ENCODE results near the gene NAV3.

DNA sequence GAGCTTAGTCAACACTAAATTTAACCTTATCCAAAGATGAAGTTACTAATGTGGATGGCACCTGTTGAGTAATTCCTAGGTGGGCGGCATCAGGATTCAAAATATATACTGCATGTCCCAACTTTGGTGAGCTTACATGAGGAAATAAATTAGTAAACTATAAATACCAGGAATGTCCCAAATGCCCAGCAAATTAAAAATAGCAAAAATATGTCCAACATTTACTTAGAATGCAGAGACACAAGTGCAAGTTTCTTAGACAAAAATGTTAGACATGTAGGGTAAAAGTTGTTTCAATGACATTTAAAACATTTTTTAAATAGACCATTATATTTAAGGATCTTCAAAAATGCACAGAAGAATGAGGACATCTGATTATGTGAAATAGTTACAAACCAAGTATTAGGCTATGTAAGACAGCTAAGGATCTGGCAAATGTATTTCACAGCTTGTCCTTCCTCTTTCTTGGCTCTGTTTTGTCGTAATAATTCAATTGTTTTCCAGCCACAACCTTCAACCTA lies 115.9 kb downstream of the NAV3 start:
- TF ChIP-seq POLR2AphosphoS5 (IDR thresholded peaks at IDR 0.05; ENCODE audit: low read depth, low read length): no peak
- TF ChIP-seq SPI1 (IDR thresholded peaks at IDR 0.05; ENCODE audit: low read depth, low read length): no peak
- TF ChIP-seq TAF1 (IDR thresholded peaks at IDR 0.05; ENCODE audit: low read depth, low read length): no peak
